ENCODE data around the gene KLHL30.
"Not testable (repeated sequence)": the region's sequence is repeated elsewhere in the genome, so short reads cannot be mapped to it uniquely, and the experiment has no call there.

KLHL30 gene

GRCh38 chr2:238169048-238169707, 30.7 kb downstream of the KLHL30 start:
- TF ChIP-seq CTCF (IDR thresholded peaks at IDR 0.05; ENCODE audit: low read depth, low read length, missing control alignments): no peak
- in situ Hi-C loops (cut with HindIII; ENCODE audit: low sequenced_read_pairs): no loop called here
- no peak overlapping the region for H3K4me3 ChIP-seq (ENCODE audit: low read depth, low read length)
- peak; percentile 92 for DNase-seq (ENCODE audit: low read depth)

GRCh38 chr2:238169708-238170251, 31.3 kb downstream of the KLHL30 start:
- no peak for TF ChIP-seq CTCF (IDR thresholded peaks at IDR 0.05; ENCODE audit: low read depth, low read length, missing control alignments)
- peak; percentile 80 for DNase-seq (ENCODE audit: low read depth)
- in situ Hi-C loops (cut with HindIII; ENCODE audit: low sequenced_read_pairs): no loop called here
- H3K4me3 ChIP-seq (ENCODE audit: low read depth, low read length): no peak overlapping the region

- no peak overlapping the region for H3K4me3 ChIP-seq (ENCODE audit: low read depth, low read length)
- no peak for DNase-seq (ENCODE audit: low read depth)
- TF ChIP-seq CTCF (IDR thresholded peaks at IDR 0.05; ENCODE audit: low read depth, low read length, missing control alignments): no peak
- in situ Hi-C loops (cut with HindIII; ENCODE audit: low sequenced_read_pairs): no loop called here
Observed at GRCh38 chr2:238170386-238171071, 32.1 kb downstream of the KLHL30 start.

GRCh38 chr2:238171072-238171431, 32.6 kb downstream of the KLHL30 start:
- in situ Hi-C loops (cut with HindIII; ENCODE audit: low sequenced_read_pairs); H3K4me3 ChIP-seq (ENCODE audit: low read depth, low read length); DNase-seq (ENCODE audit: low read depth): not testable (repeated sequence)

- in situ Hi-C loops (cut with HindIII; ENCODE audit: low sequenced_read_pairs): no loop called here
- H3K4me3 ChIP-seq (ENCODE audit: low read depth, low read length): no peak overlapping the region
- TF ChIP-seq CTCF (IDR thresholded peaks at IDR 0.05; ENCODE audit: low read depth, low read length, missing control alignments): no peak
- DNase-seq (ENCODE audit: low read depth): no peak
Observed at GRCh38 chr2:238171575-238172187, 33.2 kb downstream of the KLHL30 start.

- no peak for DNase-seq (ENCODE audit: low read depth)
- H3K4me3 ChIP-seq (ENCODE audit: low read depth, low read length): no peak overlapping the region
- in situ Hi-C loops (cut with HindIII; ENCODE audit: low sequenced_read_pairs): no loop called here
- no peak for TF ChIP-seq CTCF (IDR thresholded peaks at IDR 0.05; ENCODE audit: low read depth, low read length, missing control alignments)
Observed at GRCh38 chr2:238172439-238172838, 34.0 kb downstream of the KLHL30 start.

- in situ Hi-C loops (cut with HindIII; ENCODE audit: low sequenced_read_pairs): no loop called here
Observed at GRCh38 chr2:238173692-238174091, 35.2 kb downstream of the KLHL30 start.

More at GRCh38 chr2:238173692-238174091, 35.2 kb downstream of the KLHL30 start:
- no peak for TF ChIP-seq CTCF (IDR thresholded peaks at IDR 0.05; ENCODE audit: low read depth, low read length, missing control alignments)
- DNase-seq (ENCODE audit: low read depth): no peak
- no peak overlapping the region for H3K4me3 ChIP-seq (ENCODE audit: low read depth, low read length)

All from astrocyte of the cerebellum (primary cell).